Measurements from ENCODE around the gene ACVR1C.

ACVR1C gene

GRCh38 chr2:157486596-157487270 is 141.9 kb downstream of the ACVR1C start:
- H3K9ac ChIP-seq (ENCODE audit: low read depth in 1 of 2, low read length in 2 of 2) = peak overlapping the region; percentile 9 to 56
- H3K4me3 ChIP-seq (ENCODE audit: low read depth in 1 of 2, low read length in 2 of 2) = peak overlapping the region; percentile 52 to 64
- no peak overlapping the region for H3K27ac ChIP-seq (ENCODE audit: low read depth, low read length)
- no peaks in the 10 kb centered on the region for H3K36me3 ChIP-seq (ENCODE audit: control insufficient read depth in 1 of 2, insufficient read depth in 2 of 2, low read length in 2 of 2)
- peaks cover 5 to 21% of the 10 kb centered on the region in 2 donors for H3K4me1 ChIP-seq (ENCODE audit: control insufficient read depth in 1 of 2, insufficient read depth in 2 of 2, low read length in 2 of 2)
- H3K27me3 ChIP-seq (ENCODE audit: control insufficient read depth in 1 of 2, insufficient read depth in 2 of 2, low read length in 2 of 2) = no peaks in the 10 kb centered on the region
- H3K9me3 ChIP-seq (ENCODE audit: control insufficient read depth in 1 of 2, low read length in 2 of 2) = no peaks in the 10 kb centered on the region

DNA sequence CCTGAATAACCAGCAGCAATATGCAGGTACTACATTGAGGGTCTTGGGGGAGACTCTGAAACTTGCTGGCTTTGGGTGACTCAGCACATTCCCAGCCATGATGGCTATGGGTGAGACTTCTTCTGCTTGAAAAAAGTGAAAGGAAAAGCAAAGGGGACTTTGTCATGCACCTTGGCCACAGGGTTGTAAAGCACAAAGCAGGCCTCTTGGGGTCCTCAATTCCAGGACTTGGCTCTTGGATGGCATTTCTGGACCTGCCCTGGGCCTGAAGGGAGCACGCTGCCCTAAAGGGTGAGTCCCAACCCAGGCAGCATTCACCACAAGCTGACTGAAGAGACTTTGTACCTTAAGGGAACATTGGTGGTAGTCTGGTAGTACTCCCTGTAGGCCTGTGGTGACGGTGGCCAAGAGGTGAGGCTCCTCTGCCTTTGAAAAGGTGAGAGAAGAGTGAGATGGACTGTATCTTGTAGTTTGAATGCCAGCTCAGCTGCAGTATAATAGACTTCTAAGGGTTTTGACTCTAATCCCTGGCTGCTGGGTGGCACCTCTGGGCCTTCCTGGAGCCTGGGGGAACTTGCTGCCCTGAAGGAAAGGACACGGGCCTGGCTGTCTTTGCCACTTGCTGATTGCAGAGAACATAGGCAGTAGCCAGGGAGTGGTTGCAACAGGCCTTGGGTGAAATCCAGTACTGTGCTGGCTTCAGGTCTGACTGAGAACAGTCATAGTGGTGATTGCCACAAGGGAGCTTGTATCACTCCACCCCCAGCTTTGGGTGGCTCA is 148.3 kb downstream of the ACVR1C start:
- Histone ChIP-seq H3K27ac (ENCODE audit: low read depth, low read length) (no peak overlapping the region), H3K4me1 (ENCODE audit: control insufficient read depth in 1 of 2, insufficient read depth in 2 of 2, low read length in 2 of 2) (peaks cover 11 to 13% of the 10 kb centered on the region in 2 donors), H3K4me3 (ENCODE audit: low read depth in 1 of 2, low read length in 2 of 2) (peak overlapping the region in 1 of 2 donors; percentile 38), H3K36me3 (ENCODE audit: control insufficient read depth in 1 of 2, insufficient read depth in 2 of 2, low read length in 2 of 2) (no peaks in the 10 kb centered on the region), H3K27me3 (ENCODE audit: control insufficient read depth in 1 of 2, insufficient read depth in 2 of 2, low read length in 2 of 2) (no peaks in the 10 kb centered on the region), H3K9ac (ENCODE audit: low read depth in 1 of 2, low read length in 2 of 2) (no peak overlapping the region), H3K9me3 (ENCODE audit: control insufficient read depth in 1 of 2, low read length in 2 of 2) (no peaks in the 10 kb centered on the region)

GRCh38 chr2:157479081-157480027 is 149.3 kb downstream of the ACVR1C start:
- H3K4me3 ChIP-seq (ENCODE audit: low read depth in 1 of 2, low read length in 2 of 2) = peak overlapping the region in 1 of 2 donors; percentile 38
- H3K27ac ChIP-seq (ENCODE audit: low read depth, low read length) = no peak overlapping the region

DNA sequence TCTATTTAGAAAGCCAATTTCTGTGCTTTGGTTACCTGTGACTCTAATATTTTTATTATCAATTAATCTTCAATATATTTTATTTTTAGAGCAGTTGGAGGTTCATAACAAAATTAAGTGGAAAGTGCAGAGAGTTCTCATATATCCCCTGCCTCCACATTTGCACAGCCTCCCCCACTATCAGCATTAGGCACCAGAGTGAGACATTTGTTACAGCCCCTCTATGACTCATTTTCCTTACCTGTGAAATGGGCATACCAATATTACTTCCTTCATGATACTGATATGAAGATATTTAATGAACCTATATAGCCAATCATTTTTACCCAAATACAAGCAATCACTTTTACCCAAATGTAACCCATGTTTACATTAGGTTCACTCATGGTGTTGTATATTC is 150.7 kb downstream of the ACVR1C start:
- H3K27me3 ChIP-seq (ENCODE audit: control insufficient read depth in 1 of 2, insufficient read depth in 2 of 2, low read length in 2 of 2) = no peaks in the 10 kb centered on the region
- peaks cover 11 to 13% of the 10 kb centered on the region in 2 donors for H3K4me1 ChIP-seq (ENCODE audit: control insufficient read depth in 1 of 2, insufficient read depth in 2 of 2, low read length in 2 of 2)
- no peak overlapping the region for H3K4me3 ChIP-seq (ENCODE audit: low read depth in 1 of 2, low read length in 2 of 2)
- H3K36me3 ChIP-seq (ENCODE audit: control insufficient read depth in 1 of 2, insufficient read depth in 2 of 2, low read length in 2 of 2) = no peaks in the 10 kb centered on the region
- no peak overlapping the region for H3K27ac ChIP-seq (ENCODE audit: low read depth, low read length)
- no peaks in the 10 kb centered on the region for H3K9me3 ChIP-seq (ENCODE audit: control insufficient read depth in 1 of 2, low read length in 2 of 2)
- H3K9ac ChIP-seq (ENCODE audit: low read depth in 1 of 2, low read length in 2 of 2) = no peak overlapping the region

More at GRCh38 chr2:157479081-157480027, 149.3 kb downstream of the ACVR1C start:
- Histone ChIP-seq H3K27me3 (ENCODE audit: control insufficient read depth in 1 of 2, insufficient read depth in 2 of 2, low read length in 2 of 2) (no peaks in the 10 kb centered on the region), H3K9ac (ENCODE audit: low read depth in 1 of 2, low read length in 2 of 2) (no peak overlapping the region), H3K36me3 (ENCODE audit: control insufficient read depth in 1 of 2, insufficient read depth in 2 of 2, low read length in 2 of 2) (no peaks in the 10 kb centered on the region), H3K4me1 (ENCODE audit: control insufficient read depth in 1 of 2, insufficient read depth in 2 of 2, low read length in 2 of 2) (peaks cover 11 to 13% of the 10 kb centered on the region in 2 donors), H3K9me3 (ENCODE audit: control insufficient read depth in 1 of 2, low read length in 2 of 2) (no peaks in the 10 kb centered on the region)

GRCh38 chr2:157476953-157477709 is 151.5 kb downstream of the ACVR1C start:
- peaks cover 11 to 13% of the 10 kb centered on the region in 2 donors for H3K4me1 ChIP-seq (ENCODE audit: control insufficient read depth in 1 of 2, insufficient read depth in 2 of 2, low read length in 2 of 2)
- H3K4me3 ChIP-seq (ENCODE audit: low read depth in 1 of 2, low read length in 2 of 2) = no peak overlapping the region
- no peak overlapping the region for H3K9ac ChIP-seq (ENCODE audit: low read depth in 1 of 2, low read length in 2 of 2)
- H3K27me3 ChIP-seq (ENCODE audit: control insufficient read depth in 1 of 2, insufficient read depth in 2 of 2, low read length in 2 of 2) = no peaks in the 10 kb centered on the region
- H3K27ac ChIP-seq (ENCODE audit: low read depth, low read length) = no peak overlapping the region
- no peaks in the 10 kb centered on the region for H3K36me3 ChIP-seq (ENCODE audit: control insufficient read depth in 1 of 2, insufficient read depth in 2 of 2, low read length in 2 of 2)
- H3K9me3 ChIP-seq (ENCODE audit: control insufficient read depth in 1 of 2, low read length in 2 of 2) = no peaks in the 10 kb centered on the region
